ENCODE measurements around the gene PDE4C.

The PDE4C gene

GRCh38 chr19:18225702-18226468 lies at the start of gene PDE4C:
Gene PDE4C, minus strand, starts transcription at chr19:18226438. Its CDS starts 23 bp downstream, at chr19:18226415.
- no peak for DNase-seq (ENCODE audit: low read depth in 2 of 2)

- no peak for DNase-seq (ENCODE audit: low read depth in 2 of 2)
These were observed 48.6 kb upstream of the PDE4C start for GRCh38 chr19:18274781-18275356.

- DNase-seq (ENCODE audit: low read depth in 2 of 2) = no peak
These were observed 48.1 kb upstream of the PDE4C start, which contains the start of gene IQCN for GRCh38 chr19:18274219-18274780. Gene IQCN, minus strand, starts transcription at chr19:18274452. Its CDS starts 4,974 bp downstream, at chr19:18269478.

DNA sequence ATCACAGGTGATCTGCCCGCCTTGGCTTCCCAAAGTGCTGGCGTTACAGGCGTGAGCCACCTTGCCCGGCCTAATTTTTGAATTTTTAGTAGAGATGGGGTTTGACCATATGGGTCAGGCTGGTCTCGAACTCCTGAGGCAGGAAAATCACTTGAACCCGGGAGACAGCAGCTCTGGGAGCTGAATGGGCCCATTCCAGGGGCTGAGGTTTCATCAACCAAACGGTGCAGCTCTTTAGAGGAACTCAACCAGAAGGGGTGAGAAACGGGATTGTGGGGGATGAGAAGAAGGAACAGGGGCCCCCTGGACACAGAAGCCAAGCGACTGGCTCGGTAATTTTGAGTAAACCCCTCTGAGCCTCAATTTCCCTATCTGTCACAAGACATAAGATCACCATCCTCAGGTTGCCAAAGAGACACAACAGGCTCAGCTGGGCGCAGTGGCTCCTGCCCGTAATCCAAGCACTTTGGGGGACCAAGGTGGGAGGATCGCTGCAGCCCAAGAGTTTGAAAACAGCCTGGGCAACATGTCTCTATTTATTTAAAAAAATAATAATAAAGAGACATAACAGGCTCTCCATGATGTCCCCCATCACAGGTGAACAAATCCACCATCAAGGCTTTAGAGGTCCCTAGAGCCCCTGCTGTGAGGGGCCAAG lies 47.5 kb upstream of the PDE4C start:
- no peak for DNase-seq (ENCODE audit: low read depth in 2 of 2)

DNA sequence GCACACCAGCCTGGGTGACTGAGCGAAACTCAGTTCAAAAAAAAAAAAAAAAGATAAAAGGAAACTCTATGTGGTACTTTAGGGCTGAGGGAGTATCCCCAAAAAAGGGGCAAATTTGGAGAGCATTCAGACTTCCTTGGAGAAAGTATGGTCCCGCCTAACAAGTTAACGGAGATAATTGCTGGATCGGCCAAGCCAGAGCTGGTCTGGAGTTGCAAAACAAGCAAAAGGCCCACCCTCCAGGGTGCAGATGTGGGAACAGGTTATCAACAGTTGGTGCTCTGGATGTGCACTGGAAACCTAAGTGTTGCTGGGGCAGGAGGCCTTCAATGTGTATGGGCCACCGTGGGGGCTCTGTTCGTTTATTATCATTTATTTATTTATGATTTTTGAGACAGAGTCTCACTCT lies 45.2 kb upstream of the PDE4C start:
- no peak for DNase-seq (ENCODE audit: low read depth in 2 of 2)

DNA sequence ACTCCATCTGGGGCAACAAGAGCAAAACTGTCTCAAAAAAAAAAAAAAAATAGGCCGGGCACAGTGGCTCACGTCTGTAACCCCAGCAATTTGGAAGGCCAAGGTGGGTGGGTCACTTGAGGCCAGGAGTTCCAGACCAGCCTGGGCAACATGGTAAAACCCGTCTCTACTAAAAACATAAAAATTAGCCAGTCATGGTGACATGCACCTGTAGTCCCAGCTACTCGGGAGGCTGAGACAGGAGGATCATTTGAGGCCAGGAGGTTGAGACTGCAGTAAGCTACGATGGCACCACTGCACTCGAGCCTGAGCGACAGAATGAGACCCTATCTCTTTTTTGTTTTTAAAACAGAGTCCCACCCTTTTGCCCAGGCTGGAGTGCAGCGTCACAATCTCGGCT lies 44.1 kb upstream of the PDE4C start:
- no peak for DNase-seq (ENCODE audit: low read depth in 2 of 2)

DNA sequence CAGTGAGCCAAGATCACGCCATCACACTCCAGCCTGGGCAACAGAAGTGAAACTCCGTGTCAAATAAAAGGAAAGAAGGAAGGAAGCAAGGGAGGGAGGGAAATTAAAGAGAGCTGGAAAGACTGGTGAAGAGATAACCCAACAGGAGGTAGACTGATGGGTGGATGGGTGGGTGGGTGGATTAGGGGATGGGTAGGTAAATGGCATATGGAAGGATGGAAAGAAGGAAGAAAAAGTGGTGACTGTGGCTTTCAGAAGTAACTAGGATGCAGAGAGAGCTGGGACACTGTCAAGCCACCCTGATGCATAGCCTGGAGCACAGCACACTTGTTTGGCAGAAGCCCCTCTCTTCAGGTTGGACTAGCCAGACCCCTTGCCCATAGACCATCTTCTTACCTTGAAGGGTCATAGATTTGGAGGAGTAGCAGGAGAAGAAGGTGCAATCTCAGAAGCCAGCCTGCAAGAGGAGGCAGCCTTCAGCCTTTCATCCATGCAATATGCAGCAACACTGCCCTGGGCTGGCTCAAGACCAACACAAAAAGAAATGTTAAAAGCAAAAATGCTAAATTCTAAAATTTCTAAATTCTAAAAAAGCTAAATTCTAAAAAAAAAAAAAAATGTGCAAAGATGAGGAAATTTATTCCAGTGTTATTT lies 43.0 kb upstream of the PDE4C start:
- DNase-seq (ENCODE audit: low read depth in 2 of 2) = no peak

DNA sequence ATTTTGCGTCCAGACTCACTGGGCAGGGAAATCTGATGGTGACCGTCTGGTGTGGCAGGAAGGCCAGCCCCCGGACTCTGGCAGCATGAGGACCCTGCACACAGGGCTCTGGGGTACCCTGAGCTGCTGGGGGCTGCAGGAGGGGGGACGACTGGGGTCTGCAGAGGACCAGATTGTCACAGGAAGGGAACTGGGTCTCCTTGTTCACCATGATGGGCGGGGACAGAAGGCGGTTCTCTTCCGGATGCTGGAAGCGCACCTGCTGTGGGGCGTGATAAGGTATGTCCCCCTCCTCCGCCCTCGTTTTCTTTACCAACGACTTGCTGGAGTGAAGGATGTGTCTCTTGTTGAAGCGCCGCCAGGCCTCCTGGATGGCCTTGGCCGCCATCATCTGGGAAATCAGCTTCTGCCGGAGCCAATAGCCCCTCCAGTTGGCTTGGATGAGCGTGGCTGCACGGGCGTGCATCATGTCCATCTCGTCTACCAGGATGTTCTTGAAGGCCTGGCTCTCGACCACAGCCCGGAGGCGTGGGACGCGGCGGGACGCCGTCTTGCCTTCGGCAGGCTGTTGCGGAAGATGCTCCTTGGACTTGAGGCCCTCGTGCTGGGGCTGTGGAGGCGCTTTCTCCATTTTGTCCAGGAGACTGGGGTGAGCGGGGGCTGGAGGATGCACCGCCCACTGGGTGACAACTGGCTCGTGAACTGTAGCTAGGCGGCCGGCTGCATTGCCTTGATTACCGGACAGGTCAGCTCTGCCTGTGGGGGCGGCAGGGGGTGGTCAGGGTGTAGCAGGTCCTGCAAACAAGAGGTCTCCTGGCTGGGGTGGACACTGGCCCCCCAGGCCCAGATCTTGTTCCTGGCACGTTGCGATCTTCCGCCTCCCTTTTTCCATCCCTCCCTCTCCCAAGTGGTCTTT lies 40.8 kb upstream of the PDE4C start:
- no peak for DNase-seq (ENCODE audit: low read depth in 2 of 2)

DNA sequence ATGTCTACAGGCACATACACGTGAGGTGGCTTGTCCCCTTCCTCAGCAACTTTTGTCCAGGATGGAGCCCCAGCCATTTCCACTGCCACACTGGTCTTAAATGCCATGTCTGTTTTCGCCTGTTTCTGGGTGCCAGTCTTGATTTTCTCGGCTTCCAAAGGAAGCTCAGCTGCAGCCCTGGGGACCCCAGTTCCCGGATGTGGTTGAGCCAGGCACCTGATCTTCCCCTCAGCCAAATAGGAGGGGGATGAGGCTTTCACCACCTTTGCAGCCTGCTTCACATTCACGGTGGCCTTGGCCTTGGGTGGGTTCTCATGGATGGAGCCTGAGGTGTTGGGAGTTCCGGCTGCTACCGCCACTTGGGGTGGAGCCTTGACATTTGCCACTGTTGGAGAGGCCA lies 39.3 kb upstream of the PDE4C start:
- DNase-seq (ENCODE audit: low read depth in 2 of 2) = no peak

- DNase-seq (ENCODE audit: low read depth in 2 of 2) = no peak
These were observed 38.8 kb upstream of the PDE4C start for GRCh38 chr19:18264971-18265540.

DNA sequence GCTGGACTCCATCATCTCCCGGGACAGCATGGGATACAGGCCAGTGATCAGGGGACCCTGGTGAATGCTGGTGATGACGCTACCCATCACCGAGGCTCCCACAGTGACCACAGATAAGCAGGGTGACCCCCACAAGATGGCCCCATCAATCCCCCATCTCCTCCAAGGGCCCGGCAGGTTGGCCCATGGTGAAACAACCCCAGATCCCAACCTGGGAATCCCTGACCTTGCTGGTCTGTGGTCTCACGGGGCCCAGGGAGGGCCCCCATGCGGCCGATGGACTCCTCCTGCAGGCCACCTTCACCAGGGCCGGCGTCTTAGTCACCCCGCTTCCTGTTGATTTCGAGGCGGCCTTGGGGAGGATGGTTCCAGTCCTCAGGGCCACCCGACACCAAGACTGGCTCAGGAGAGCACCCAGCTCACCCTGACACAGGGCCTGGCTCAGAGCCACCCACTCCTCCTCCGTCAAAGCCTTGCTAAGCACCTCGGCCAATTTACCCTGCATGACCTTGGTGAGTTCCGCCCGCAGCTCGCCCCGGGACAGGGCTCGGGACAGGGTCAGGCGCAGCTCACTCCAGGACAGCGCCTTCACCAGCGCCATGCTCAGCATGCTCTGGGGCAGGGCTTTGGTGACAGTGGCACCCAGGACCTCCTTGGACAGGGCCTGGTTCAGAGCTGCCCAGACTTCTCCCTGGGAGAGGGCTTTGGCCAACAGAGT lies 38.1 kb upstream of the PDE4C start:
- DNase-seq (ENCODE audit: low read depth in 2 of 2) = no peak

GRCh38 chr19:18263324-18264136 lies 37.3 kb upstream of the PDE4C start:
- DNase-seq (ENCODE audit: low read depth in 2 of 2) = no peak

DNA sequence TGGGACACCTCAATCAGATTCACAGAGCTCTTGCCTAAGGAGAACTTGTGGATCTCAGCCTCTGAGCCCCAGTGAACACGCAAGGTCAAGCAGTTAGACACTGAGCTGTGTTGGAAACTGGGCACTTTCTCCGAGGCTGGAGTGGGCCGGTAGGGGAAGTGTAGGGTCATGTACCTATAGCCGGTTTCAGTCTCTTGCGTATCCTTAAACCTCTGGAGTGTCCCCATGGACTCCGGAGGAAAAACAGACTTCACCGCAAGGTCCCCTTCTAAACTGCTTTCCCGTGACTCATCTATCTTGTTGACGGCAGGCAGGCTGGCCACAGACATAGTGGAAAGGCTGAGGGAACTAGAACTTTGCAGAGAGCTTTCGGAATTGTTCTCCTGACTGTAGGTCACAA lies 36.7 kb upstream of the PDE4C start:
- DNase-seq (ENCODE audit: low read depth in 2 of 2) = no peak

DNA sequence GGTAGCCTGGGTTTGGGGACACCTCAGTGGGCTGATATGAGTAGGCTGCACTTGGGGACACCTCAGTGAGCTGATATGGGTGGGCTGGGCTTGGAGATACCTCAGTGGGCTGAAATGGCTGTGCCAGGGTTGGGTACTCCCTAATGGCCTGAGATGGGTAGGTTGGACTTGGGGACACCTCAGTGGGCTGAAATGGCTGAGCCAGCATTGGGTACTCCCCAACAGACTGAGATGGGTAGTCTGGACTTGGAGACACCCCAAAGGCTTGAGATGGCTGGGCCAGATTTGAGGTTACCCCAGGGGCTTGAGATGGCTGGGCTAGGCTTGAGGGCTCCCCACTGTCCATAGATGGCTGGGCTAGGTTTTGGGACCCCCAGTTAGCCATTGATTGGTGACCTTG lies 35.9 kb upstream of the PDE4C start:
- no peak for DNase-seq (ENCODE audit: low read depth in 2 of 2)

- no peak for DNase-seq (ENCODE audit: low read depth in 2 of 2)
These were observed 35.2 kb upstream of the PDE4C start for GRCh38 chr19:18261474-18261873.

DNA sequence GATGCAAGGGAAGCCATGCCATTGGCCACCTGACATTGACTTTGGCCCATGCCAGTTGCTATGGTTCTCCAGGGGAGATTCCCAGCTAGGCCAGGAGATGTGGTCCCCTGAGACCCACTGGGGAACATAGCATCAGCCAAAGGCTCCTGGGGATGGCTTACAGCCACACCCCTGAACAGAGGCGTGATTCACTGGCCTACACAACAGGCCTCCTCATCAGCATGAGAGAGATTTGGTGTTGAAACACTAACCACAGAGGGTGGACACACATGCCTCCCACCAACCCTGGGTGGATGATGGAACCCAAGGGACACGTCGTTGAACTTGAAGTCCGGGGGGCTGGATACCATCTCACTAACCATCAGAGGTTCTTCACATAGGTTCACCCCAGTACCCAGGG lies 33.7 kb upstream of the PDE4C start:
- no peak for DNase-seq (ENCODE audit: low read depth in 2 of 2)

- DNase-seq (ENCODE audit: low read depth in 2 of 2) = no peak
These were observed 31.5 kb upstream of the PDE4C start for GRCh38 chr19:18257503-18258470.
